GM12873 (cell line): ENCODE results near the gene KCNH4.

Experiments used
- TF ChIP-seq, protein P1 (sequence below): IDR thresholded peaks from 2 replicates; pipeline ENCODE4 v1.5.1; 2012; ENCODE audit warnings: low read depth, mild to moderate bottlenecking, moderate library complexity, low read length, control low read depth; ENCODE audit not compliant: insufficient read depth; ENCODE audit errors: missing control alignments

The KCNH4 gene

DNA sequence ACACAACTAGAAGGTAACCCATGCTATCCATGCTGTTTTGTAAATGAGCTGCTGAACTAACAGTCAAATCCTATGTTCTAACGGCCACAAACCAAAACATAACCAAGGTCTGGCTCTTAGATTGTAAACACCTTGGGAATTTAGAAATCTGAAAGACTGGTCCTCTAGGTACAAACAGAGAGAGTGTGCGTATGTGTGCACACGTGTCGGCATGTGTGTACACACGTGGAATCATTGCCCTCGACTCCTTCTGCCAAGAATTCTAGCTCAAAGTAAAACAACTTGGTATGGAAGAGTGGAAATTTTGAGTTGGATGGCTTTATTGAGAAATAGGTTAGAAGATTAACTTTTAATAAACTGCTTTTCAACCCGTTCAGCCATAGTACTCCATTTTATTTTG lies 31.4 kb upstream of the KCNH4 start:
- TF ChIP-seq, protein P1, sequence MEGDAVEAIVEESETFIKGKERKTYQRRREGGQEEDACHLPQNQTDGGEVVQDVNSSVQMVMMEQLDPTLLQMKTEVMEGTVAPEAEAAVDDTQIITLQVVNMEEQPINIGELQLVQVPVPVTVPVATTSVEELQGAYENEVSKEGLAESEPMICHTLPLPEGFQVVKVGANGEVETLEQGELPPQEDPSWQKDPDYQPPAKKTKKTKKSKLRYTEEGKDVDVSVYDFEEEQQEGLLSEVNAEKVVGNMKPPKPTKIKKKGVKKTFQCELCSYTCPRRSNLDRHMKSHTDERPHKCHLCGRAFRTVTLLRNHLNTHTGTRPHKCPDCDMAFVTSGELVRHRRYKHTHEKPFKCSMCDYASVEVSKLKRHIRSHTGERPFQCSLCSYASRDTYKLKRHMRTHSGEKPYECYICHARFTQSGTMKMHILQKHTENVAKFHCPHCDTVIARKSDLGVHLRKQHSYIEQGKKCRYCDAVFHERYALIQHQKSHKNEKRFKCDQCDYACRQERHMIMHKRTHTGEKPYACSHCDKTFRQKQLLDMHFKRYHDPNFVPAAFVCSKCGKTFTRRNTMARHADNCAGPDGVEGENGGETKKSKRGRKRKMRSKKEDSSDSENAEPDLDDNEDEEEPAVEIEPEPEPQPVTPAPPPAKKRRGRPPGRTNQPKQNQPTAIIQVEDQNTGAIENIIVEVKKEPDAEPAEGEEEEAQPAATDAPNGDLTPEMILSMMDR: no peak

- TF ChIP-seq, protein P1: no peak
Measured at GRCh38 chr17:42210046-42210445, 29.1 kb upstream of the KCNH4 start.

GRCh38 chr17:42203354-42203753 lies 22.4 kb upstream of the KCNH4 start:
- TF ChIP-seq, protein P1: no peak

- TF ChIP-seq, protein P1: no peak
Measured at GRCh38 chr17:42202696-42203095, 21.8 kb upstream of the KCNH4 start.

DNA sequence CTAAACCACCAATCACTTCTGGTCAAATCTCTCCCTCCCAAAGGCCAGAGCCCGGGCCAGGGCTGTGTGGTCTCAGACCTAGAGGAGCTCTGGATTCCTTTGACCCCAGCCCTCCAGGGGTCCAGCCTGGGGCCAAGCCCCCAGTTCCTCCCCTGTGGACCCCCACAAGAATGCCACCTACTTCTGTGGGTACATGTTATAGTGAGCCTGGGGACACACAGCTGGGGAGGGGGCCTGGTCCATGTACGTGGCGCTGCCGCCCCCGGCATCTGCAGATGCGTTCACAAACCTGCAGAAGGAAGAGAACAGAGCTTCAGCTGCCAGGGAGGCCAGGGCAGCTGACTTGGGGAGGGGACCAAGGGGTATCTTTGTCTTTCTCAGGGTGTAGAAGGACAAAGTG lies 21.2 kb upstream of the KCNH4 start:
- TF ChIP-seq, protein P1: no peak

- TF ChIP-seq, protein P1: no peak
Measured at GRCh38 chr17:42201458-42201772, 20.5 kb upstream of the KCNH4 start.

- TF ChIP-seq, protein P1: no peak
Measured at GRCh38 chr17:42200706-42201457, 19.9 kb upstream of the KCNH4 start.
